CD4-positive, alpha-beta memory T cell (primary cell): ENCODE results near the gene SRRM4. TPM values are rescaled to one million over a fixed set of nuclear protein-coding genes. Genes with fewer than 3 reads are reported as not detected.

ENCODE experiments used
- CTCF ChIA-PET: fragments of 350-600 bp; sonication (Branson Sonifier 250); formaldehyde crosslinking; loops from one replicate; lab custom pipeline; 2021; ENCODE audit warnings: inconsistent platforms; ENCODE audit not compliant: partially characterized antibody; lab: Charles Lee
- POLR2A ChIA-PET: fragments of 350-600 bp; sonication (Branson Sonifier 250); formaldehyde crosslinking; loops from one replicate; lab custom pipeline; 2021; ENCODE audit not compliant: partially characterized antibody; lab: Charles Lee
- DNase-seq, 5 donors: peaks; one replicate each; pipeline versions ENCODE4 v3.0.0 to v3.0.0-alpha.2; 2020 to 2022; ENCODE audit warnings: mixed read lengths in 1 of 5
- H3K27ac ChIP-seq: one replicate; pipeline ENCODE4 v1.7.0; 2013; ENCODE audit warnings: low read depth, low read length
- H3K27me3 ChIP-seq: 2 replicates; pipeline ENCODE4 v1.7.0; 2013; ENCODE audit warnings: mild to moderate bottlenecking, low read length, moderate library complexity; ENCODE audit not compliant: insufficient read depth
- H3K36me3 ChIP-seq: 2 replicates; pipeline ENCODE4 v1.7.0; 2013; ENCODE audit warnings: mild to moderate bottlenecking, low read length, moderate library complexity; ENCODE audit not compliant: insufficient read depth
- H3K4me1 ChIP-seq: 2 replicates; pipeline ENCODE4 v1.7.0; 2013; ENCODE audit warnings: mild to moderate bottlenecking, low read length, moderate library complexity; ENCODE audit not compliant: insufficient read depth
- H3K4me3 ChIP-seq, 2 donors: one replicate each; pipeline ENCODE4 v1.7.0; 2013; ENCODE audit warnings: low read length in 2 of 2, mild to moderate bottlenecking in 1 of 2
- H3K9me3 ChIP-seq, 2 donors: one replicate each; pipeline ENCODE4 v1.7.0; 2013; ENCODE audit warnings: low read length in 2 of 2, control low read depth in 1 of 2; ENCODE audit not compliant: control insufficient read depth in 1 of 2
- H3K27ac Mint-ChIP-seq, 7 donors: one replicate each; pipeline ENCODE4 v1.8.0; 2020 to 2021; ENCODE audit warnings: mixed read lengths in 7 of 7, mild to moderate bottlenecking in 6 of 7, inconsistent platforms in 3 of 7, moderate library complexity in 3 of 7
- H3K27me3 Mint-ChIP-seq, 2 donors: one replicate each; pipeline ENCODE4 v1.8.0; 2020 to 2021; ENCODE audit warnings: mixed read lengths in 2 of 2
- H3K36me3 Mint-ChIP-seq, 2 donors: one replicate each; pipeline ENCODE4 v1.8.0; 2020 to 2021; ENCODE audit warnings: mixed read lengths in 2 of 2, inconsistent platforms in 1 of 2, mild to moderate bottlenecking in 1 of 2
- H3K4me1 Mint-ChIP-seq, 4 donors: one replicate each; pipeline ENCODE4 v1.8.0; 2020 to 2021; ENCODE audit warnings: mixed read lengths in 4 of 4, mild to moderate bottlenecking in 1 of 4
- H3K4me3 Mint-ChIP-seq, 8 donors: one replicate each; pipeline ENCODE4 v1.8.0; 2020 to 2021; ENCODE audit warnings: mixed read lengths in 8 of 8, mild to moderate bottlenecking in 7 of 8, moderate library complexity in 6 of 8, inconsistent platforms in 3 of 8
- H3K9me3 Mint-ChIP-seq, 8 donors: one replicate each; pipeline ENCODE4 v1.8.0; 2020 to 2021; ENCODE audit warnings: mixed read lengths in 8 of 8, mild to moderate bottlenecking in 5 of 8, inconsistent platforms in 3 of 8, moderate library complexity in 1 of 8
- intact Hi-C: fragments of 100-400 bp; cut with micrococcal nuclease; formaldehyde crosslinking; loops from one replicate; pipeline ENCODE4 v1.15.1; 2023
- polyA plus RNA-seq, 2 donors: library from polyadenylated mRNA; unstranded; fragments of 300-500 nt; fragmentation: Illumina TruSeq; gene quantifications; one replicate each; pipeline ENCODE4 v1.2.3, GENCODE V29; 2021
- total RNA-seq, 2 experiments: library from RNA; stranded (reverse); gene quantifications; one replicate each; pipeline ENCODE4 v1.2.3, GENCODE V29; 2021

SRRM4 gene
- total and polyA plus RNA-seq, 4 experiments from 2014 or later, result not detected

DNA sequence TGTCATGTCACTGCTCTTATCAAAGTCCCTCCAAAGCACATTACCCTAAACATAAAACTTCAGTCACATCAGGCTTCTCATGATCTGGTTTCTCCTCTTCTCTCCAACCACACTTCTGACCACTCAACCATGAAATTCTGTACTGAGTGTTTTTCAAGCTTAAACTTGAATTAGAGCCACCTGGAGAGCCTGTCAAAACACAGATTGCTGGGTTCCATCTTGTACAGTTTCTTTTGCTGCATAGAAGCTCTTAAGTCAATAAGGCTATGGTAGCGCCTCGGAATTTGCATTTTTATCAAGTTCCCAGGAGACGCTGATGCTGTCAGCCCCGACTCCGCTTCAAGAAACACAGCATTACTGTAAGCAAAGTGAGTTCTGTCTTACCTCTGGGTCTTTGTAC is 16.4 kb upstream of the SRRM4 start:
- POLR2A ChIA-PET, result no interaction called here
- H3K4me3 ChIP-seq, result no peak overlapping the region
- Mint-ChIP-seq H3K9me3 (peaks cover 2 to 42% (median 12%) of the 10 kb centered on the region in 8 donors), H3K27ac (no peak overlapping the region), H3K27me3 (no peaks in the 10 kb centered on the region), H3K36me3 (no peaks in the 10 kb centered on the region), H3K4me3 (no peak overlapping the region), H3K4me1 (no peaks in the 10 kb centered on the region)
- CTCF ChIA-PET, result no interaction called here
- H3K9me3 ChIP-seq, result no peaks in the 10 kb centered on the region
- H3K27me3 ChIP-seq, result no peaks in the 10 kb centered on the region
- intact Hi-C loops, result no loop called here
- H3K27ac ChIP-seq, result no peak overlapping the region
- H3K36me3 ChIP-seq, result no peaks in the 10 kb centered on the region
- H3K4me1 ChIP-seq, result no peaks in the 10 kb centered on the region
- no peak for DNase-seq

DNA sequence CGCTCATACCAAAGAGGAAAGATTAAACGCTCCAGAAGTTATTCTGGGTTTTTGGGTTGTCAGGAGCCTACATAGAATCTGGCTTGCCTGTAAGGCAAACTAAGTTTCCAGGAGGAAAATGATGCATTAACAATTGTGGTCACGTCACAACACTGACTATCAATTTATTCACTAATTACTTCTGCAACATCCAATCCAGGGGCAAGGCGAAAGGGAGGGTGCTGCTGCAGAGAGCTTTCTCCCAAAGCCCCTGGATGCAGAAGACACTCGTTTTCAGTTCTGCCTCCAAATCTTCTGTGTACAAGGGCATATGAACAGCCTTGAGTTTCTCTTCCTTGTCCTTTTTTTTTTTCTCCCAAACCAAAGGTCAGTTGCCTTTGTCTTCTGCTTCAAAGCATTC is 10.5 kb upstream of the SRRM4 start:
- H3K4me1 ChIP-seq, result no peaks in the 10 kb centered on the region
- no peak overlapping the region for H3K27ac ChIP-seq
- H3K4me3 Mint-ChIP-seq, result no peak overlapping the region
- H3K9me3 Mint-ChIP-seq, result peaks cover 0 to 24% (median 6%) of the 10 kb centered on the region in 8 donors
- no peaks in the 10 kb centered on the region for H3K36me3 Mint-ChIP-seq
- H3K9me3 ChIP-seq, result no peaks in the 10 kb centered on the region
- intact Hi-C loops, result no loop called here
- H3K4me3 ChIP-seq, result no peak overlapping the region
- H3K36me3 ChIP-seq, result no peaks in the 10 kb centered on the region
- no peak overlapping the region for H3K27ac Mint-ChIP-seq
- H3K4me1 Mint-ChIP-seq, result no peaks in the 10 kb centered on the region
- DNase-seq, result no peak
- no peaks in the 10 kb centered on the region for H3K27me3 Mint-ChIP-seq
- CTCF ChIA-PET, result no interaction called here
- POLR2A ChIA-PET, result no interaction called here
- H3K27me3 ChIP-seq, result no peaks in the 10 kb centered on the region

DNA sequence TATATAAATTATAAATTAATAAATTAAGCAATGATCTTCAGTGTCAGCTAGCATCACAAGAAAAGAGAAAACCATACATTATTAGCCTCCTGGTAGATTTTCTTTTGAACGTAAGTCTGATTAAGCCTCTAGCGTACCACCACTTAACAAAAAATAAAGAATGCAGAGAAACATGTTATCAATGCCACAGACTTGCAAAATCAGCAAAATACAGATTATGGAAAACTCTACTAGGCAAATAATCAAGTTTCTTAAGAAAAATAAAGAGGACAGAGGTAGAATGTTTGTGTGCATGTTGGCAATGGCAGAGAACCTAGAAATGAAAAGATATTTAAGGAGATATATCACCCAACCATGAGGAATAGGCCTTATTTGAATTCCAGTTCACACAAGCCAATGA is 8.4 kb upstream of the SRRM4 start:
- no peaks in the 10 kb centered on the region for H3K36me3 Mint-ChIP-seq
- Histone ChIP-seq H3K4me1 (no peaks in the 10 kb centered on the region), H3K36me3 (no peaks in the 10 kb centered on the region), H3K4me3 (no peak overlapping the region), H3K27ac (no peak overlapping the region), H3K9me3 (no peaks in the 10 kb centered on the region), H3K27me3 (no peaks in the 10 kb centered on the region)
- H3K4me1 Mint-ChIP-seq, result no peaks in the 10 kb centered on the region
- peaks cover 0 to 5% of the 10 kb centered on the region in 2 donors for H3K27me3 Mint-ChIP-seq
- H3K9me3 Mint-ChIP-seq, result peaks cover 0 to 17% (median 2%) of the 10 kb centered on the region in 8 donors
- no peak for DNase-seq
- POLR2A ChIA-PET, result no interaction called here
- intact Hi-C loops, result no loop called here
- no peak overlapping the region for H3K4me3 Mint-ChIP-seq
- CTCF ChIA-PET, result no interaction called here
- H3K27ac Mint-ChIP-seq, result no peak overlapping the region

DNA sequence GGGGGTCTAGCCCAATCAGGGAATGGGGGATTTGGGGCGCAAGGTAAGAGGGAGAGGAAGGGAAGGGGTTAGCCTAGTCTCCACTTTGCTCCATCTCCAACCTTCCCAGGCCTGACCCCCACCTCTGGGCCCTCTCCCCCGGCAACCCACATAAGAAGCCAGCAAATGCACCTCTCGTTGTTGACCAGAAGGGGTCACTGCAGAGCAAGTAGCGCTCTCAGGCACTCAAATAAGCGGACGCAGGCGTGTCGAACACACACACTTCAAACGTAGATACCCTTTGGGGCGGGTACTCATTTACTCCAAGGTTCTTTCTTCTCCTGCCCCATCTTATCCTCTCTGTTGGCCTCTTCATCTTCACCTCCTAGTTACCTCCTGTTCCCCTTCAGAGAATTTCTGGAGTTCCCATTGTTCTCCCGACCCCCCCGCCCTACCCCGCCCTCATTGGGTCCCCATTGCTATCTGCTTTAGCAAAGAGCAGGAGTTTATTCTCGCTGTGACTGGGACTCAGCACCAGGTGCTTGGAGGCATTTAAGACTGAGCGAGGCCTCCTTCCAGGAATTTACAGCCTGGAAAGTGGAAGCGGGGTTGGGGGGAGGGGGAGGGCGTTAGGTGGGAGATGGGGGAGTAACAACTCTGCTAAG is 1.5 kb upstream of the SRRM4 start:
- H3K4me3 Mint-ChIP-seq, result peak overlapping the region in 1 of 8 donors; percentile 27
- peaks cover 4 to 13% (median 9%) of the 10 kb centered on the region in 8 donors for H3K9me3 Mint-ChIP-seq
- H3K36me3 Mint-ChIP-seq, result no peaks in the 10 kb centered on the region
- no peak overlapping the region for H3K4me3 ChIP-seq
- H3K27ac ChIP-seq, result no peak overlapping the region
- intact Hi-C loops, result no loop called here
- ChIA-PET CTCF (no interaction called here), POLR2A (no interaction called here)
- H3K9me3 ChIP-seq, result no peaks in the 10 kb centered on the region
- DNase-seq, result peak in 1 of 5 donors; percentile 7
- H3K27ac Mint-ChIP-seq, result no peak overlapping the region
- peaks cover 25 to 30% of the 10 kb centered on the region in 2 donors for H3K27me3 Mint-ChIP-seq
- H3K36me3 ChIP-seq, result no peaks in the 10 kb centered on the region
- no peaks in the 10 kb centered on the region for H3K4me1 ChIP-seq
- H3K27me3 ChIP-seq, result no peaks in the 10 kb centered on the region
- no peaks in the 10 kb centered on the region for H3K4me1 Mint-ChIP-seq

DNA sequence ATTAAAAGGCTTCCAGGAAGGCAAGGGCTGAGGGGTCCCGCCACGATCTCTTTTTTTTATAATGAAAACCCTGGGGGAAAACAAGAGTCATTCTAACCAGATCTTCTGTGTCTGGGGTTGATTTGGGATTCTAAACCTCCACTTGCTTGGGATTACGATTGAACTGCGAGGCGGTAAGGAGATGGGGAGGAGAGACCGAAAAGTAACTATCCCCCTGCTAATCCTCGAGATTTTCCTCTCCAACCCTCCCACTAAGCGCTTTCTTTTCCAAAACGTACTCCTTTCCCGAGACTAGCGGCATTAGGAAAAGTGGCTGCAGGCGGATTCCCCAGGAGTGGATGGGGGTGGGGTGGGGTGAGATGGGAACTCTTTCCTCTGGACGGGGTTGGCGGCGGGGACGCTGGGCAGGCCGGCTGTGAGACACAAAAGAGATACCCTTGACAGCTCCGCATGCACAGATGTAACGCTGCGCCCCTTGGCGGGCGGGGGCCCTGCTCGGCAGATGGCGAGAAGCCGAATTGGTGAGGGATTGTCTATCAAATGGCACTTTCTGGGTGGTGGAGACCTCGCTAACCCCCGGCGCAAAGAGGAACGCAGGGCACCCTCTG is 830 bp upstream of the SRRM4 start:
- Histone ChIP-seq H3K27ac (no peak overlapping the region), H3K9me3 (no peaks in the 10 kb centered on the region), H3K36me3 (no peaks in the 10 kb centered on the region), H3K27me3 (no peaks in the 10 kb centered on the region), H3K4me1 (no peaks in the 10 kb centered on the region), H3K4me3 (no peak overlapping the region)
- Mint-ChIP-seq H3K27me3 (peaks cover 25 to 30% of the 10 kb centered on the region in 2 donors), H3K27ac (no peak overlapping the region), H3K9me3 (peaks cover 4 to 13% (median 9%) of the 10 kb centered on the region in 8 donors), H3K4me1 (no peaks in the 10 kb centered on the region), H3K36me3 (no peaks in the 10 kb centered on the region), H3K4me3 (no peak overlapping the region)
- intact Hi-C loops, result no loop called here
- DNase-seq, result no peak
- CTCF ChIA-PET, result no interaction called here
- POLR2A ChIA-PET, result no interaction called here

DNA sequence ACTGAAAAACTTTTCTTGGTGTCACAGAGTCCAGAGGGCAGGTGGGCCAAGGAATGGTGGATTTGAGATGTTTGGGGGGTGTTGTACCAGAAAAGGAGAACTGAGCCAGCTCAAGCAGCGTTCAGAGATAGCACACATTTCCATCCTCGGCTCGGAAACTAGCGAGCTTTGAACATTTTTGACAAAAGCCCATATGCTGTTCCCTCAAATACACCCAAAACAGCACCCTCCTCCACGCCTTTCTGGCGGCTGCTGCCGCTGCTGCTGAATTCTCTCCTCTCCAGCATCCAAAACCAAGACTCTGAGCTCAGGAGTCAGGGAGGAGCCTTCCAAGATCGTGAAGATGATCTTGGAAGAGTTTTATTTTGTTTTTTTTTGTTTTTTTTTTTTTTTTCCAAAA is 961 bp downstream of the SRRM4 start:
- intact Hi-C loops, result no loop called here
- ChIA-PET CTCF (no interaction called here), POLR2A (no interaction called here)
- no peak overlapping the region for H3K27ac ChIP-seq
- Mint-ChIP-seq H3K9me3 (peaks cover 2 to 13% (median 7%) of the 10 kb centered on the region in 8 donors), H3K27me3 (peaks cover 25 to 29% of the 10 kb centered on the region in 2 donors), H3K36me3 (no peaks in the 10 kb centered on the region), H3K27ac (peak overlapping the region in 1 of 7 donors; percentile 48), H3K4me1 (no peaks in the 10 kb centered on the region), H3K4me3 (peak overlapping the region in 1 of 8 donors; percentile 10)
- H3K27me3 ChIP-seq, result no peaks in the 10 kb centered on the region
- H3K4me1 ChIP-seq, result no peaks in the 10 kb centered on the region
- no peak overlapping the region for H3K4me3 ChIP-seq
- no peaks in the 10 kb centered on the region for H3K9me3 ChIP-seq
- no peaks in the 10 kb centered on the region for H3K36me3 ChIP-seq
- no peak for DNase-seq

DNA sequence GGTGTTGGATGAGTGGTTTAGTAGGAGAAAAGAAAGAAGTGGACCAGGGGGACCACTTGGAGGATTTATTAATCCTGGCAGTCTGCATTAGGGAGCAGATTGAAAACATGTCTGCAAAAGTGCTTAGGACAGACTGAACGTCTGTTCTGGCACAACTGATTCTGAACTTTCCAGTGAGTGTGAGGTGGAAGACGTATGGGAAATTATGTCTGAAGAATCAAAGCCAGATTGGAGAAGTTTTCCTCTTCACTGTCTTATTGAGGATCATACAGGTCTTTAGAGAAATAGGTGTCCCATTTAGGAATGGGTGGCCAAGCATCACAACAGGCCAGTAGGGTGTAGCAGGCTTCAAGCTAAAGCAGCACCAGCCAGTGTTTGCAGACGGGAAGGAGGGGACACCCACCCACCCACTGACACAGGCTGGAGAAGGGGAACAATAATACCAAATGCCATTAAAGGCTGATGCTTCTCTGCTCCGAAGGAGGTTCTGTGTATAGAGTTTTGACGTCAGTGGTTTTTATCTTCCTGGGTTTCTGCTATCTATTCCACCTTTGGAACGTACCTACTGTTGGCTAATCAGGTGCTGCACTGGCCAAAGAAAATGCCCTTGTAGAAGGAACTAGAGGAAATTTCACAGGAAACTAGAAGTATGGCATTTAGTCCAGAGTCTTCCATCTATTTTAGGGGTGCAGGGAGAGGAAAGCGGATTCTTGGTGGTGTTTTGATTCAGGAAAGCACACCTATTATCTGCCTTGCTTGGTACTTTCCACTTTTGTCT is 1.8 kb downstream of the SRRM4 start:
- H3K4me3 ChIP-seq, result no peak overlapping the region
- H3K27ac Mint-ChIP-seq, result no peak overlapping the region
- no peak for DNase-seq
- no peak overlapping the region for H3K27ac ChIP-seq
- POLR2A ChIA-PET, result no interaction called here
- CTCF ChIA-PET, result no interaction called here
- no peaks in the 10 kb centered on the region for H3K4me1 ChIP-seq
- H3K9me3 ChIP-seq, result no peaks in the 10 kb centered on the region
- no peaks in the 10 kb centered on the region for H3K4me1 Mint-ChIP-seq
- intact Hi-C loops, result no loop called here
- no peak overlapping the region for H3K4me3 Mint-ChIP-seq
- peaks cover 0 to 13% (median 7%) of the 10 kb centered on the region in 8 donors for H3K9me3 Mint-ChIP-seq
- H3K36me3 Mint-ChIP-seq, result no peaks in the 10 kb centered on the region
- H3K36me3 ChIP-seq, result no peaks in the 10 kb centered on the region
- no peaks in the 10 kb centered on the region for H3K27me3 ChIP-seq
- H3K27me3 Mint-ChIP-seq, result peaks cover 25% of the 10 kb centered on the region in 2 donors
